Progenitor cell of endocrine pancreas (in vitro differentiated cells): ENCODE results near the gene ARID5B. TPM values are rescaled to one million over a fixed set of nuclear protein-coding genes. Genes with fewer than 3 reads are reported as not detected.

Source experiments
- DNase-seq: peaks from one replicate; pipeline ENCODE4 v3.0.0; 2021; ENCODE audit warnings: low spot score; ENCODE audit not compliant: unreplicated experiment
- H3K27ac Mint-ChIP-seq: 2 replicates; pipeline ENCODE4 v1.8.0; 2021; ENCODE audit warnings: mild to moderate bottlenecking, moderate library complexity, mixed read lengths
- H3K27me3 Mint-ChIP-seq: 2 replicates; pipeline ENCODE4 v1.8.0; 2021; ENCODE audit warnings: mixed read lengths
- H3K36me3 Mint-ChIP-seq: 2 replicates; pipeline ENCODE4 v1.8.0; 2022; ENCODE audit warnings: mixed read lengths; ENCODE audit not compliant: insufficient read depth
- H3K4me1 Mint-ChIP-seq: 2 replicates; pipeline ENCODE4 v1.8.0; 2021; ENCODE audit warnings: low read depth, mixed read lengths
- H3K4me3 Mint-ChIP-seq: 2 replicates; pipeline ENCODE4 v1.8.0; 2021; ENCODE audit warnings: low read depth, mild to moderate bottlenecking, moderate library complexity, mixed read lengths
- H3K9me3 Mint-ChIP-seq: 2 replicates; pipeline ENCODE4 v1.8.0; 2021; ENCODE audit warnings: low read depth, mixed read lengths
- CTCF ChIP-seq: fragments of 200-600 bp; sonication (generic); IDR thresholded peaks from one replicate; pipeline ENCODE4 v1.5.0; 2021; ENCODE audit warnings: antibody characterized with exemption, mild to moderate bottlenecking; ENCODE audit not compliant: unreplicated experiment
- total RNA-seq: library from RNA; stranded (reverse); gene quantifications from 2 replicates; pipeline ENCODE4 v1.2.1, GENCODE V29; 2021

ARID5B gene
- total RNA-seq, 1 donor from 2014 or later, result 19.7 TPM

GRCh38 chr10:62088786-62089185 lies 187.3 kb downstream of the ARID5B start:
- H3K27me3 Mint-ChIP-seq, result no peaks in the 10 kb centered on the region
- TF ChIP-seq CTCF, result no peak
- peaks cover 38% of the 10 kb centered on the region for H3K36me3 Mint-ChIP-seq
- peaks cover 6% of the 10 kb centered on the region for H3K4me1 Mint-ChIP-seq
- H3K4me3 Mint-ChIP-seq, result no peak overlapping the region
- no peak overlapping the region for H3K27ac Mint-ChIP-seq
- no peak for DNase-seq
- no peaks in the 10 kb centered on the region for H3K9me3 Mint-ChIP-seq

- peaks cover 20% of the 10 kb centered on the region for H3K4me1 Mint-ChIP-seq
- no peak for DNase-seq
- no peak overlapping the region for H3K4me3 Mint-ChIP-seq
- no peaks in the 10 kb centered on the region for H3K9me3 Mint-ChIP-seq
- no peak overlapping the region for H3K27ac Mint-ChIP-seq
- H3K27me3 Mint-ChIP-seq, result no peaks in the 10 kb centered on the region
- no peak for TF ChIP-seq CTCF
- H3K36me3 Mint-ChIP-seq, result peaks cover 29% of the 10 kb centered on the region
These were observed 191.0 kb downstream of the ARID5B start for GRCh38 chr10:62092301-62093030.

GRCh38 chr10:62093863-62094291 lies 192.4 kb downstream of the ARID5B start:
- H3K4me3 Mint-ChIP-seq, result no peak overlapping the region
- H3K27me3 Mint-ChIP-seq, result no peaks in the 10 kb centered on the region
- H3K9me3 Mint-ChIP-seq, result peaks cover 8% of the 10 kb centered on the region
- H3K27ac Mint-ChIP-seq, result peak overlapping the region; percentile 7
- H3K36me3 Mint-ChIP-seq, result peaks cover 21% of the 10 kb centered on the region
- DNase-seq, result no peak
- peaks cover 31% of the 10 kb centered on the region for H3K4me1 Mint-ChIP-seq
- no peak for TF ChIP-seq CTCF

- Mint-ChIP-seq H3K27ac (peak overlapping the region; percentile 93), H3K36me3 (peaks cover 19% of the 10 kb centered on the region), H3K27me3 (no peaks in the 10 kb centered on the region), H3K9me3 (peaks cover 9% of the 10 kb centered on the region), H3K4me1 (peaks cover 32% of the 10 kb centered on the region), H3K4me3 (peak overlapping the region; percentile 10)
- no peak for DNase-seq
- TF ChIP-seq CTCF, result no peak
These were observed 194.0 kb downstream of the ARID5B start for GRCh38 chr10:62095181-62096122.

- H3K27me3 Mint-ChIP-seq, result no peaks in the 10 kb centered on the region
- H3K27ac Mint-ChIP-seq, result no peak overlapping the region
- peaks cover 9% of the 10 kb centered on the region for H3K9me3 Mint-ChIP-seq
- no peak for TF ChIP-seq CTCF
- peaks cover 32% of the 10 kb centered on the region for H3K4me1 Mint-ChIP-seq
- no peak for DNase-seq
- H3K4me3 Mint-ChIP-seq, result no peak overlapping the region
- H3K36me3 Mint-ChIP-seq, result peaks cover 14% of the 10 kb centered on the region
These were observed 194.9 kb downstream of the ARID5B start for GRCh38 chr10:62096256-62096933.
